ENCODE results near the gene SHBG. TPM values are rescaled to one million over a fixed set of nuclear protein-coding genes. Genes with fewer than 3 reads are reported as not detected.

Gene SHBG
- total and polyA plus RNA-seq, 2 of the 4 experiments (the other 2 are of a cell fraction), result 0.36 to 0.38 TPM

- Histone ChIP-seq H3K79me1 (ENCODE audit: low read depth in 1 of 2, low read length in 2 of 2) (peaks cover 42 to 63% of the 10 kb centered on the region in 2 experiments), H4K91ac (ENCODE audit: insufficient read depth, low read depth, low read length) (no peak overlapping the region), H4K8ac (ENCODE audit: low read depth in 2 of 2, low read length in 2 of 2) (no peak overlapping the region), H3K14ac (replicated peaks; ENCODE audit: low read depth, low read length) (no peak overlapping the region), H3K9me1 (ENCODE audit: insufficient read depth, low read length) (peaks cover 16% of the 10 kb centered on the region), H4K5ac (ENCODE audit: low read depth, low read length) (no peak overlapping the region), H4K20me1 (ENCODE audit: insufficient read depth, low read length) (peaks cover 54% of the 10 kb centered on the region), H2AK5ac (ENCODE audit: low read depth, low read length) (no peak overlapping the region), H3K23ac (ENCODE audit: low read depth, low read length) (peak overlapping the region; percentile 6; the same call in 1 of the 2 replicates), H2BK15ac (ENCODE audit: low read depth, low read length) (no peak overlapping the region), H3K56ac (ENCODE audit: extremely low read depth, insufficient read depth, low read length) (no peak overlapping the region), H3K27ac (ENCODE audit: insufficient read depth, low read length) (peak overlapping the region; percentile 3; the same call in 1 of the 2 replicates), H3K4me2 (ENCODE audit: low read depth, low read length) (peak overlapping the region; percentile 27), H2BK20ac (ENCODE audit: low read depth, low read length) (no peak overlapping the region), H3K36me3 (ENCODE audit: control insufficient read depth, insufficient read depth, low read length) (peaks cover 5% of the 10 kb centered on the region), H2BK5ac (ENCODE audit: low read depth, low read length, poor library complexity, severe bottlenecking) (no peak overlapping the region), H2BK120ac (ENCODE audit: low read depth, low read length) (no peak overlapping the region), H2AFZ (replicated peaks; ENCODE audit: low read length, poor library complexity) (no peak overlapping the region), H2AK9ac (replicated peaks; ENCODE audit: low read depth, low read length, poor library complexity) (no peak overlapping the region), H3K9me3 (ENCODE audit: control insufficient read depth, insufficient read depth, low read length) (no peaks in the 10 kb centered on the region), H3K9ac (ENCODE audit: low read depth, low read length) (no peak overlapping the region), H3K27me3 (ENCODE audit: control insufficient read depth, insufficient read depth, low read length) (no peaks in the 10 kb centered on the region), H3K4me1 (ENCODE audit: control insufficient read depth, insufficient read depth, low read length) (peaks cover 9% of the 10 kb centered on the region), H3K4ac (ENCODE audit: low read depth, low read length) (no peak overlapping the region), H3K18ac (ENCODE audit: low read depth, low read length) (no peak overlapping the region), H3K4me3 (ENCODE audit: insufficient read depth, low read depth, low read length) (no peak overlapping the region)
- TF ChIP-seq MAFK (IDR thresholded peaks at IDR 0.05; ENCODE audit: low read depth, low read length) (peak; percentile 97), CHD1 (IDR thresholded peaks at IDR 0.05; ENCODE audit: low read depth, low read length) (no peak), RFX5 (IDR thresholded peaks at IDR 0.05; ENCODE audit: low read depth, low read length) (no peak), USF2 (IDR thresholded peaks at IDR 0.05; ENCODE audit: low read depth, low read length) (no peak), RCOR1 (IDR thresholded peaks at IDR 0.05; ENCODE audit: insufficient replicate concordance, low read length) (no peak), MAZ (IDR thresholded peaks at IDR 0.05; ENCODE audit: borderline replicate concordance, low read depth, low read length) (no peak), POLR2A (IDR thresholded peaks at IDR 0.05; ENCODE audit: low read depth, low read length) (no peak), NFE2L2 (IDR thresholded peaks at IDR 0.05; ENCODE audit: low read depth, low read length) (peak; percentile 90), CEBPB (IDR thresholded peaks at IDR 0.05; ENCODE audit: low read depth, low read length) (no peak), ELK1 (IDR thresholded peaks at IDR 0.05; ENCODE audit: borderline replicate concordance, low read depth, low read length) (no peak), CTCF (conservative IDR thresholded peaks at IDR 0.05; ENCODE audit: low read depth, low read length) (no peak), RAD21 (IDR thresholded peaks at IDR 0.05; ENCODE audit: low read length) (no peak), MXI1 (IDR thresholded peaks at IDR 0.05; ENCODE audit: borderline replicate concordance, low read depth, low read length) (no peak), FOS (IDR thresholded peaks at IDR 0.05; ENCODE audit: low read depth, low read length) (no peak)
- ChIA-PET POLR2A (ENCODE audit: unreplicated experiment) (interaction anchor here (0.6 kb wide), 1 partner anchor 340 kb away, joined by 3 read pairs; no protein-coding TSS in a partner anchor), CTCF (interaction anchor here (0.6 to 0.7 kb wide), 3 partner anchors 87 to 328 kb away, joined by 3 to 7 read pairs (median 5); no protein-coding TSS in a partner anchor)
- in situ Hi-C loops (cut with MboI; ENCODE audit: low sequenced_read_pairs), result no loop called here
- dilution Hi-C loops (cut with HindIII; ENCODE audit: low sequenced_read_pairs, unreplicated experiment), result no loop called here
- no TSS peak for BruUV-seq (replicated peaks)
- intact Hi-C loops (cut with micrococcal nuclease), result no loop called here
- ATAC-seq (ENCODE audit: low read depth) (no peak), DNase-seq (no peak)
- WGBS, 2 experiments (ENCODE audit: extremely low coverage in 2 of 2, insufficient read length in 1 of 2), result no CpG with 5 or more reads among the region's 3 CpGs
Measured at GRCh38 chr17:7611635-7612293, 18.2 kb upstream of the SHBG start.
